KOPT-K1 (cell line): Measurements from ENCODE around the gene CAND1.
"Not testable (repeated sequence)": the region's sequence is repeated elsewhere in the genome, so short reads cannot be mapped to it uniquely, and the experiment has no call there.

Experiments used
- H3K27ac ChIP-seq: fragments of 200-600 bp; sonication (generic); 2 replicates; pipeline ENCODE4 v1.5.1; 2016; ENCODE audit warnings: antibody characterized with exemption, mild to moderate bottlenecking, low read depth, low read length; ENCODE audit not compliant: poor library complexity, severe bottlenecking
- H3K36me3 ChIP-seq: fragments of 200-600 bp; sonication (generic); 2 replicates; pipeline ENCODE4 v1.5.1; 2017; ENCODE audit warnings: antibody characterized with exemption, mild to moderate bottlenecking, low read length, moderate library complexity; ENCODE audit not compliant: insufficient read depth
- H3K9me3 ChIP-seq: fragments of 200-600 bp; sonication (generic); 2 replicates; pipeline ENCODE4 v1.5.1; 2017; ENCODE audit warnings: antibody characterized with exemption, low read length, mild to moderate bottlenecking; ENCODE audit not compliant: insufficient read depth, poor library complexity, severe bottlenecking

The CAND1 gene

GRCh38 chr12:67306712-67307111 is 37.6 kb downstream of the CAND1 start:
- Histone ChIP-seq H3K36me3 (peaks cover 100% of the 10 kb centered on the region), H3K27ac (no peak overlapping the region), H3K9me3 (no peaks in the 10 kb centered on the region)

DNA sequence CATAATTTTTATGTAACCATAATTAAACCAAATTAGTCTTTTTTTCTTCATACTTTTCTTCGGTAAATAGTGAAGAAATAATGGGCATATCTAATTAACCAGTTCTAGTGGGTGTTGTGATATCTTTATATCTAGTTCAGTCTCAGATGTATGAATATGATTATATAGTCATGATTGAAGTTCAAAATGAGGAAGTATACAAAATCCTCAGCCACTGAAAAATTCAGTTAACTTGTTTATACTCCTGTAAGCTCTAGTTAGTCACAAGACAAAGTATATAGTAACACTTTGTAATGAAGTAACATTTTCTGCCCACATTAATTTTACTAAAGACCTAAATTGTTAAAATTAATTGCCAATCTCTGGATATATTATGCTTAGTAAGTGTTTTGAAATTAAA is 46.5 kb downstream of the CAND1 start:
- Histone ChIP-seq H3K36me3 (peaks cover 96% of the 10 kb centered on the region), H3K9me3 (no peaks in the 10 kb centered on the region), H3K27ac (no peak overlapping the region)

- H3K36me3 ChIP-seq, result peaks cover 82% of the 10 kb centered on the region
- H3K9me3 ChIP-seq, result peaks cover 7% of the 10 kb centered on the region
- H3K27ac ChIP-seq, result no peak overlapping the region
These were observed 49.6 kb downstream of the CAND1 start for GRCh38 chr12:67318786-67319185.

DNA sequence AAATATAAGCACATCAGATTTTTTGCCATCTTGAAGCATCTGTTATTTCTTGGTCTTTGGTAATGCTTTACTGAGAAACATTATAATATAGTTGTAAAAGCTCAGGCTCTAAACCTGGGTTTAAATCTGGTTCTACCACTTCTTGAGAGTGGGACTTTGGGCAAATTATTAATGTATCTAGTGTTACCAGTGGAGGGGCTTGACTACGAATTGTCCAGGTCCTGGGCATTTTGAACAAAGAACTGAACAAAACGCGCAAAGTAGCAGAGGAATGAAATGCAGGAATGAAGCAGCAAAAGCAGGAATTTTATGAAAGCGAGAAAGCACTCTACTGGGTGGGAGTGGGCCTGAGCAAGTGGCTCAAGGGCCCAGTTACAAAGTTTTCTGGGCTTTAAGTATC is 50.8 kb downstream of the CAND1 start:
- Histone ChIP-seq H3K9me3 (peaks cover 11% of the 10 kb centered on the region), H3K36me3 (peaks cover 71% of the 10 kb centered on the region), H3K27ac (no peak overlapping the region)

DNA sequence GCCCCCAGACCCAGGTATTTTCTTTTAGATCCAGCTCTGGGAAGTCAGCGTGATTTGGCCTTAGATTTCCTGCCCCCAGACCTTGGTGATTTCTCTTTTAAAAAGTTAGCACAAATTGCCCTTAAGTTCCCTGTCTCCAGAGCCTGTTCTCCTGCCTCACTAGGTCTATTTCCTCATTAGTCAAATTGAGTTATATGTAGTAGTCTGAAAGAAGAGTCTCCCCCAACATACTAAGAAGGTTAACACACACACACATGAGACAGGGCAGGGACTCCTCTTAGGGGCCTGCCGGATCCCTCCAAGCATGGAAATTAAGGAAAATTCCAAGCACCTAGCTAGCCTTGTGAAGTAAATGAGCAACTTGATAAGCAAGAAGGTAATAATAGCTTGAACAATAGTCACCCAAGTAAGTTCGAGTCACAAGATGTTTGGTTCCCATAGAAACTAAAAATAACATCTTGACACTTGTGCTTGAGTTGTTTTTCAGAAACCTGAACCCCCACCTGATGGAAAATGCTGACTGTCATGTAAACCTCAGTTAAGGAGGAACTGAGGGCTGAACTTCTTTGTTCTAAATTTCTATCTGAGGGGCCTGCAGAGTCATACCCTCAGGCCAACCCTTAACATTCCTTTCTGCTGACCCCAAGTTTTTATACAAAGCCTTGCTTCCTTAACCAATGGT is 51.6 kb downstream of the CAND1 start:
- Histone ChIP-seq H3K27ac (no peak overlapping the region), H3K9me3 (peaks cover 11% of the 10 kb centered on the region), H3K36me3 (peaks cover 65% of the 10 kb centered on the region)

- peaks cover 11% of the 10 kb centered on the region for H3K9me3 ChIP-seq
- peaks cover 47% of the 10 kb centered on the region for H3K36me3 ChIP-seq
- no peak overlapping the region for H3K27ac ChIP-seq
These were observed 53.4 kb downstream of the CAND1 start for GRCh38 chr12:67322580-67322979.

- Histone ChIP-seq H3K27ac (no peak overlapping the region), H3K36me3 (peaks cover 42% of the 10 kb centered on the region), H3K9me3 (peaks cover 11% of the 10 kb centered on the region)
These were observed 53.8 kb downstream of the CAND1 start for GRCh38 chr12:67323007-67323406.

GRCh38 chr12:67326637-67327036 is 57.5 kb downstream of the CAND1 start:
- Histone ChIP-seq H3K27ac (no peak overlapping the region), H3K36me3 (peaks cover 10% of the 10 kb centered on the region; the same call in 1 of the 2 replicates), H3K9me3 (peaks cover 11% of the 10 kb centered on the region)

GRCh38 chr12:67327466-67327865 is 58.3 kb downstream of the CAND1 start:
- peaks cover 3% of the 10 kb centered on the region; the same call in 1 of the 2 replicates for H3K36me3 ChIP-seq
- H3K9me3 ChIP-seq, result peaks cover 11% of the 10 kb centered on the region
- H3K27ac ChIP-seq, result no peak overlapping the region

DNA sequence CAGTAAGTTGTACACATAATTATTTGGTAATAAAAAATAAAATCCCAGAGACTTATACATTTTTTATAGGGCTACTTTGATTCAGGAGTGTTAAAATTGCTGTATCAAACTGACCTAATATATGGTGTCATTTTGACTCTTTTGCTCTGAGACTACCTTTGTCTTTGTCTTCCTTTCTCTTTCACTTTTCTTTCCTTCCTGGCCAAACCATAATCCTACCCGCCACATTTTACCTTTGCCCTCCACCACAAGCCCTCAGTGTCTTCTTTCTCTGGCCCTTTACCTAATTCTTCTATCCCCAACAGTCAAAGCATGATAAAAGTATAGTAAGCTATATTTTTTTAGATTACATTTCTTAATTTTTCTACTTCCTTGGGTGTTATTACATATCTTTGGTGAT is 62.0 kb downstream of the CAND1 start:
- Histone ChIP-seq H3K9me3 (no peaks in the 10 kb centered on the region), H3K27ac (no peak overlapping the region), H3K36me3 (no peaks in the 10 kb centered on the region)

GRCh38 chr12:67331828-67332227 is 62.7 kb downstream of the CAND1 start:
- no peaks in the 10 kb centered on the region for H3K36me3 ChIP-seq
- no peaks in the 10 kb centered on the region for H3K9me3 ChIP-seq

GRCh38 chr12:67333649-67334048 is 64.5 kb downstream of the CAND1 start:
- no peak overlapping the region for H3K27ac ChIP-seq
- peaks cover 8% of the 10 kb centered on the region for H3K9me3 ChIP-seq
- H3K36me3 ChIP-seq, result no peaks in the 10 kb centered on the region

More at GRCh38 chr12:67331828-67332227, 62.7 kb downstream of the CAND1 start:
- no peak overlapping the region for H3K27ac ChIP-seq

GRCh38 chr12:67338426-67338825 is 69.3 kb downstream of the CAND1 start:
- Histone ChIP-seq H3K36me3 (no peaks in the 10 kb centered on the region), H3K9me3 (peaks cover 17% of the 10 kb centered on the region), H3K27ac (no peak overlapping the region)

DNA sequence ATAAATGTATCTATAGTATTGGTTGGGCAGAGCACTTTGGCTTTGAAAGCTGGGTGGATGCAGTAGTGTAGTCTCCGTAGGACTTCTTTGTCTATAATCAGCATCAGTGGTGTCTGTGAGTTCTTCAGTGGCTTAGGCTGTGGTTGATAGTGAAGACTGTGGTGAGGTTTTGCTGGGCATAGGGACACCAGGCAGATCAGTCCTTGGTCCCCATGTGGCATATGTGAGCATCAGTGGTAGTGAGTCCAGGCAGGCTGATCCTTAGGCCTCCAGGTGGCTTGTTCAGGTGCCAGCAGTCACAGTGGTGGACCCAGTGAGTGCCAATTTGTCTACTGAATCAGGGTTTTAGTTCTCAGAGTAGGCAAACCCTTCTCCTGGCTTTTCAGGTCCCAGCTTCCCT is 70.4 kb downstream of the CAND1 start:
- Histone ChIP-seq H3K27ac (no peak overlapping the region), H3K36me3 (no peaks in the 10 kb centered on the region), H3K9me3 (peaks cover 17% of the 10 kb centered on the region)

DNA sequence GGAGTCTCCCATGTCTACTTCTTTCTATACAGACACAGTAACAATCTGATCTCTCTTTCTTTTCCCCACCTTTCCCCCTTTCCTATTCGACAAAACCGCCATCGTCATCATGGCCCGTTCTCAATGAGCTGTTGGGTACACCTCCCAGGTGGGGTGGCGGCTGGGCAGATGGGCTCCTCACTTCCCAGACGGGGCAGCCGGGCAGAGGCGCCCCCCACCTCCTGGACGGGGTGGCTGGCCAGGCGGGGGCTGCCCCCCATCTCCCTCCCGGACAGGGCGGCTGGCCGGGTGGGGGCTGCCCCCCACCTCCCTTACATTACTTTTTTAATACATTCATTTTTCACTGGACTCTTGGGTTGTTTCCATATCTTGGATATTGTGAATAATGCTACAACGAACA is 71.9 kb downstream of the CAND1 start:
- H3K27ac ChIP-seq, H3K36me3 ChIP-seq: not testable (repeated sequence)
- H3K9me3 ChIP-seq, result peaks cover 17% of the 10 kb centered on the region

- Histone ChIP-seq H3K36me3 (no peaks in the 10 kb centered on the region), H3K27ac (no peak overlapping the region), H3K9me3 (peaks cover 6% of the 10 kb centered on the region)
These were observed 76.0 kb downstream of the CAND1 start for GRCh38 chr12:67344979-67345710.
